Activated CD4-positive, alpha-beta T cell treated with anti-CD3 and anti-CD28 coated beads, Interleukin-2, amount 50 U/mL, for 1 hour (primary cell): Measurements from ENCODE around the gene ATP4A.

Experiments
- DNase-seq: peaks from one replicate; pipeline ENCODE4 v3.0.0-alpha.2; 2020

The ATP4A gene

GRCh38 chr19:35522745-35523327 is 40.6 kb downstream of the ATP4A start:
- DNase-seq = no peak

DNA sequence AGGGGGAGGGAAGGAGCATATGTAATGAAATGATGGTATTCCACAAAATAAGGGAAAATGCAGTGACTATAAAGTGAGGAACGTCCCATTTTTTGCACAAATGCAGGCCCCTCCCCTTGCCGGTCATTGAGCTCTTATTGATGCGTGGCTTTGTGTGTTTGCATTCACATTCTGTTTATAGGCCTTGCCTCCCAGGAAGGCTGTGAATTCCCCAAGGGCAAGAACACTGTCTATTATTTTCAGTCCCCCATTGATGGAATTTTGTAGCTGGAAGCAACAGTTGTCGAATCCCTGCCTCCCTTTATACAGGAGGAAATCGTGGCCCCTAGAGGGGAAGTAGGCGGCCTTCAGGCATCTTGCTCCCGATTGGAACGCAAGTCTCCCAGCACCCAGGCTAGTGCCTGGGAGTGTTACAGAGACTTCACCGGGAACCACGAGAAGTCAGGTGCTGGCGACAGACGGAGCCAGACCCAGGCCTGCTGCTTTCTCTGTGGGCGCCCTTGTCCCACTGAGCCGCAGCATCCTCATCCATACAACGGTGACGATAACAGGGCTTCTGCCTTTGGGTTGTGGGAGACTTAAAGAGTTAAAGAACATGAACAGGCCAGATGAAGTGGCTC is 42.2 kb downstream of the ATP4A start:
- DNase-seq = no peak

- DNase-seq = no peak
These were observed 44.2 kb downstream of the ATP4A start for GRCh38 chr19:35519291-35519690.

GRCh38 chr19:35518313-35518712 is 45.1 kb downstream of the ATP4A start:
- DNase-seq = no peak

DNA sequence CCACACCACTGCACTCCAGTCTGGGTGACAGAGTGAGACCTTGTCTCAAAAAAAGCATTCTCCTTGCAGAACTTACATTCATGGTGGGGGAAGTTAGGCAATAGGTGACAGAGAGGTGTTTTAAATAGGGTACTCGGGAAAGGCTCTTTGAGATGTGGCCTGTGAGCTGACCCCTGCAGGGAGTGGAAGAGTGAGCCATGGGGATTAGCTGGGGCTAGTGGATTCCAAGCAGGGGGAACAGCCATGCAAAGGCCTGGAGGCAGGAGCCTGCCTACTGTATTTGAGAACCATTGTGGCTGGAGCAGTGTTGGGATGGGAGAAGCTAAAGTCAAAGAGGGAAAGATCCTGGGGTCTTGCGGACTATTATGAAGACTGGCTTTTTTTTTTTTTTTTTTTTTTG is 46.1 kb downstream of the ATP4A start:
- no peak for DNase-seq

DNA sequence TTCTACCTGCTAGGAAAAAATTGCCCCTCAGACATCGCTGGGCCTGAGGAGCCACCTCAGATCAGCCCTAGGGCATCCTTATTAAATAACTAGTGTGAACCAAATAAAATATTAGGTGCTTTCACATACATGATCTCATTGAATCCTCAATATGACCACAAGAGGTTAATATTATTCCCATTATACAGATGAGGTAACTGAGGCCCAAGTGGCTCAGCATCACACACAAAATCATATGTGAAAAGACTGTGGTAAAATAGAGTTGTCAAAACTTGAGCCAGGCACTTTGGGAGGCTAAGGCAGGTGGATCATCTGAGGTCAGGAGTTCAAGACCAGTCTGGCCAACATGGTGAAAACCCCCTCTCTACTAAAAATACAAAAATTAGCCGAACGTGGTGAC is 47.1 kb downstream of the ATP4A start:
- no peak for DNase-seq

DNA sequence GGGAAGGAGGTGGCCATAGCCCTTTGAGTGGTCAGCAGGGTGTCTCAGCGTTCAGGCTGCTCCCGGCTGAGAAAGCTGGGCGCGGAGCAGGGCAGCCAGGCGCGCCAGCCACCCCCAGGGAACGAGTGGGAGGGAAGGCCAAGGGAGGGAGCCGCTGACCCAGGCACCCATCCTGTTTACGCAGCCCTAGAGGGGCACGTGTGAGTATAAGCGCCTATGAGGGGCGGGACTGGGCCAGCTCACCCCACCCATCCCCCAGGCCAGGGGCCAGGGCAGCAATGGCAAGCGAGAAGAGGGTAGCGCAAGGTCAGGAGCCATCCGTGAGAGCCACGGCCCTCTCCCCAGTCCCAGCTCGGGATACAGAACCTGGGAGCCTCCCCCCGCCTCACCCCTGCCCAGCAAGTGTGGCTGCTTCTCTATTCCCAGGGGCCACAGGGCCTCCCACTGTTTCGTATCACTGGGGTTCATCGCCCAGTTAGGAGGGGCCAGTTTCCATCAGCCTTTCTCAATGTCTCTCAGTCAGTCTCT is 49.1 kb downstream of the ATP4A start:
- no peak for DNase-seq

GRCh38 chr19:35513628-35514281 is 49.7 kb downstream of the ATP4A start, which contains the start of gene DMKN:
TSS of gene DMKN (minus strand) at chr19:35513649. CDS start at chr19:35513475, 174 bp downstream.
- DNase-seq = no peak

DNA sequence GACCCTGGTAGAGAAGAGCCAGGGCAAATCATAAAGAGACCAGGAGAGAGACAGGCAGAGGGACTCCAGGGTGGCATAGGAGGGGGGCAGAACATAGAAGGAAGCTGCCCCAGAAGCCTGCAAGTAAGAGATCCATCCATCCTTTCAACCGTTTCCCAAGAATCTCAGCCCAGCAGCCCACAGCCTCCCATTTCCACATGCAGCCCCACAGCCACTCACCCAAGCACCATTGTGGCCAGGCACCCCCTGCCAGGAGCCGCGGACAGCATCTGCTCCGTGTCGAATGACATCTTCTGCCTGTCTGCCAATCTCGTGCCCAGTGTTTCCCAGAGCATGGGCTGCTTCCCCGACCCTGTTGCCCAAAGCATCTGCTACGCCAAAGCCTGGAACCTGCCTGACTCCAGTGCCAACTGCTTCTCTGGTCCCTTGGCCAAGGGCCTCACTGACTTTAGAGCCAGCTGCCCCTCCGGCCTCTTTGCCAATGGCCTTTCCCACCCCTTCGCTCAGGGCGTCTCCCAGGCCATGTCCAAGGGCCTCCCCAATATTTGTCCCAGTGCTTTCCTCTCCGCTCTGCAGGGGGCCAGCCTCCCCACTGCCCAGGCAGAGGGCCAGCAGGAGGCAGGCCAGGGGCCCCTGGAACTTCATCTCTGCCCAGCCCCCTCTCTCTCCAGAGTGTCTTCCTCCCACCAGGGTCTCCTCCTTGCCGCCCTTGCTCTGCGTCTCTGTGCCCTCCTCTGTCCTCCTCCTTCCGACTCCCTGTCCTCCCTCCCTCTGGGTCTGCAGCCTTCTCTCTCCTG is 50.4 kb downstream of the ATP4A start:
- no peak for DNase-seq

- no peak for DNase-seq
These were observed 52.1 kb downstream of the ATP4A start for GRCh38 chr19:35511337-35511736.

- no peak for DNase-seq
These were observed 52.9 kb downstream of the ATP4A start for GRCh38 chr19:35510626-35510964.

DNA sequence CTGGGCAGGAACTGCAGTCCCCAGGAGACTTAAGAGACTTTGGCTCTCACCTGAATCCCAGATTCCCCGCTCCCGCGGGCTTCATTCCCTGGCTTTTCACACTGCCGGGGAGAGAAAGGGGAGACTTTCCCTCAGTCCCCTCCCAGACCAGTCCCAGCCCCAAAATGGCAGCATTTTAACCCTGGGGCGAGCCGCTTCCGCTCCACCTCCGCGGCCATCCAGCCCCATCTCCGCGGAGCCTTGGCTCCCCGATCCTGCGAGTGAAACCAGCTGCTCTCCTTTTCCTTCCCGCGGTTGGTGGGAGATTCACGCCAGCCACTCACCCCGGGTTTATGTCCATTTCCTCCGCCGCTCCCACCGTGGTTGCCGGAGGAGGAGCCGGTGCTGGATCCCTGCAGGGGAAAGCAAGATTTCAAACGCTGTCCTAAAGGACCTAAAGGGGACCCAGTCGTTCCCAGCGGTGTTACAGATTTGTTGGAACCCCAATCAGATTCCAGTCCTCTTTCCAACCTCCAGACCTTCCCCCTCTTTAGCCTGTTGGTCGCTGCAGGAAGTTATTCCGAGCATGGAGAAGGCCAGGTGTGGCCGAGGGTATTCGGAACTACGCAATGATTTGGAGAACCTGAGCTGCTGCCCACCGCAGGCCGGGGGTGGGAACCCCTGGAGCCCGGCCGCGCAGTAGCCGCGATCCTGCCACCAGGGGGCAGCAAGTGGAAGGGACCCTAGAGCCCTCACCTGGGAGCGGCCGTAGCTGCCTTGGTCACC is 53.4 kb downstream of the ATP4A start:
- peak; percentile 70 for DNase-seq

GRCh38 chr19:35509018-35509652 is 54.3 kb downstream of the ATP4A start:
- DNase-seq = peak; percentile 17

- DNase-seq = no peak
These were observed 55.3 kb downstream of the ATP4A start for GRCh38 chr19:35508129-35508528.

DNA sequence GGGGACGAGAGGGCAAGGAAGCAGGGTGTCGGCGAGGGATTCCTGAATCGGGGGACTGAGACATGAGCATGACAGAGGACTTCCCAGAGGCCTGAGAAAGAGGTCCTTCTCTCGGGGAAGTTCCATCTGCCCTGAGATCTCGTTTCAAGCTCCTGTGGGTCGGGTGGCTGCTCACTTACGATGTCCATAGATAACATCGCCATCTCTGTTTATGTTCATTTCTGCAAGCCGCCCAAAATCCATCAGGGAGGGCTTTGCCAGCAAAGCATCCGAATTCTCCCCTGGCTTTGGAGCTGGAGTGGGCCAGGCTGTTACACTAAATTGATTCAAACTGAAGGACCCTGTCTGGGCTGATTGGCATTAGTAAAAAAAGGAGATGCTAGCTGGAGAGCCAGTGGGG is 55.9 kb downstream of the ATP4A start:
- DNase-seq = no peak

DNA sequence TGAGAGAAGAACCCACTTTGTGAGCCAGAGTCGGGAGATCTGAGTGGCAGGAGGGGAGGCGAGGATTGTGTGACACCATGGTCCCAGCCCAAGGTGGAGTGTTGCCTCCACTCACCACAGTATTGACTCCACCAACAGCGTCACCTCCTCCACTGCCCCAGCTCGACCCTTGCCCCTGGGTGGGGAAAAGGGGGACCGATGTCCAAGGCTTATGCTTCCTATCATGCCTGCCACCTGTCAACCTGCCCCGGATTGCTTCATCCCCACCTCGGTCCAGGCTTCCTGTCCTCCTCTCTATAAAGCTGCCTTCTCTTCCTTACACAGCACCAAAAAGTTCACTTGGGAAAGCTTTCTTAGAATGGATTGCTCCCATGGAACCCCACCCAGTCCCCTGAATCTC is 57.4 kb downstream of the ATP4A start:
- DNase-seq = no peak

GRCh38 chr19:35502751-35503150 is 60.7 kb downstream of the ATP4A start:
- DNase-seq = no peak

GRCh38 chr19:35501684-35502083 is 61.8 kb downstream of the ATP4A start:
- no peak for DNase-seq

- DNase-seq = no peak
These were observed 62.8 kb downstream of the ATP4A start for GRCh38 chr19:35500611-35501010.
